Anterior cingulate cortex (tissue), 58 donors: ENCODE measurements around the gene EZR.

Source experiments
- DNase-seq, 58 donors: peaks; one replicate each; lab custom pipeline; 2025; lab: John Stamatoyannopoulos, UW

The EZR gene

DNA sequence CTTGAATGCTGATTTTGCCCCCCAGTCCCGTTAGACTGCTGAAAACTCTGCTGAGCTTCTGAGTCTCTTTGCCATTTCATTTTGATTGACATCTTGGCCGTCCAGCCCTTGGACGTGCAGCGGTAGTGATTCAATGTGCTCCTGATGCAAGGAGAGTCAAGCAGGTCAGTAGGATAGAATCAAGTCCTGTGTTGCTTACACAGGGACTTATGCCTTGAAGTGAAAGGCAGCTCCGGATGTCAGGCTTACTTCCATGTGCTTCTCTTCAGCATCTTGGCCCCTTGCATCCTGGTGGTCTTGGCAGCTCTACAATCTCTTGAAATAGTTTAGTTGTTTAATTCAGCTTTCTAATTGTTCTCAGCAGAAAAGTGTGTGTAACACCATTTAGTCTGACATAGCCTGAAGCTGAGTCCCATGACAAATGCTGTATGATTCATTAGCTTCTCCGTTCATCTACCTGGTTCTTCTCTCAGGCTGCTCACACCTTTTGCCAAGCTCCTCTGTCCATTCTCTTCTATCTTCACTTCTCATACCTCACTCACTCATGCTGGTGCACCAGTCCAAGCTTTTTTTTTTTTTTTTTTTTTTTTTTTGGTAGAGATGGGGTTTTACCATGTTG, 76.0 kb downstream of the EZR start:
- no peak for DNase-seq

DNA sequence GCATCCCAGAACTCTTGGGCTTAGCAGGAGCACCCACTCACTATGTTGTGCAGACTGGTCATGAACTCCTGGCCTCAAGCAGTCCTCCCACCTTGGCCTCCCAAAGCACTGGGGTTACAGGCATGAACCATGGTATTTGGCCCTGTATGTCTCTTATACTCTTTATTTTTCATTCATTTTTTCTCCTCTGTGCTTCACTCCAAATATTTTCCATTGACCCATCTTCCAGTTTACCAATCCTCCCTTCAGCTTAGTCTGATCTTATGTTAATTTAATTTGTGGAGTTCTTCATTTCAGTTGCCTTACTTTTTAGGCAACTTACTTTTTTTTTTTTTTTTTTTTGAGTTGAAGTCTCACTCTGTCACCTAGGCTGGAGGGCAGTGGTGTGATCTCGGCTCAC, 79.5 kb downstream of the EZR start:
- DNase-seq: no peak

DNA sequence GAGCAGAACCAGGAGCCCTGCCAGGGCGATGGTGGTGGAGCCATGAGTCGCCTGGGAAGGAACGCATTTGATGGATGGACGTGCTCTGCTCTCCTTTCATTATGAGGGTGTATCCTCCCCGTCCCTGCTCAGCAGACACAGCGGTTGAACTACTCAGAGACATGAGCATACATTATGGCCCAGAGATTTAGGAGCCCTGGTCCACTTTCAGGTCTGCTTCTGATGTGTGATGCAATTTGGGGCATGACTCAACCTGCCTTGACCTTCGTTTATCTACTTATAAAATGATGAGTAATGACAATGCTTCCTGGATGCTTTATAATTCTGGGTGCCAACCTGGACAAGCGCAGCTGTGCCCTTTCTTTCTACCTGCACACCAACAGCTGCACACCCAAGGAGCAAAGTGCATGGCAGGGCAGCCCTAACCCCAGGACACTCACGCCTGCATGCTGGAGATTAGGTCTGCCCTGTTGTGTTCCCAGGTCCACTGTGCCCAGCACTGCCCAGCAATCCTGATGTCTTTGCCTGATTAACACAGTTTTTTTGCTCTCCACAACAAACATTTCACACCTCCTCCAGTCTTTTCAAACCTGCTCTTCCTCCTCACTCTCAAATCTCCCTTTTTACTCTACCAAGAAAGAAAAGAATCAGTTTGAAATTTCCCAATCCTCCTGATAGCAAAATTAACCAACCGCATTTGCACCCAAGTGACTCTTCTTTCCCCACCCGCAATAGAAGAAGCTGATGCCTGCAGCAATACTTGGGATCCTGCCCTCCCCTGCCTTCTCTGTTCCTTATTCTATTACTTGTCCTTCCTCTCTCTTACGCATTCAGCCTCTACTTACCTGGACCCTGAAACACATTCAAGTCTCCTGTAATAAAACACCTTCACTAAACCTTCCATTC, 81.2 kb downstream of the EZR start:
- no peak for DNase-seq

DNA sequence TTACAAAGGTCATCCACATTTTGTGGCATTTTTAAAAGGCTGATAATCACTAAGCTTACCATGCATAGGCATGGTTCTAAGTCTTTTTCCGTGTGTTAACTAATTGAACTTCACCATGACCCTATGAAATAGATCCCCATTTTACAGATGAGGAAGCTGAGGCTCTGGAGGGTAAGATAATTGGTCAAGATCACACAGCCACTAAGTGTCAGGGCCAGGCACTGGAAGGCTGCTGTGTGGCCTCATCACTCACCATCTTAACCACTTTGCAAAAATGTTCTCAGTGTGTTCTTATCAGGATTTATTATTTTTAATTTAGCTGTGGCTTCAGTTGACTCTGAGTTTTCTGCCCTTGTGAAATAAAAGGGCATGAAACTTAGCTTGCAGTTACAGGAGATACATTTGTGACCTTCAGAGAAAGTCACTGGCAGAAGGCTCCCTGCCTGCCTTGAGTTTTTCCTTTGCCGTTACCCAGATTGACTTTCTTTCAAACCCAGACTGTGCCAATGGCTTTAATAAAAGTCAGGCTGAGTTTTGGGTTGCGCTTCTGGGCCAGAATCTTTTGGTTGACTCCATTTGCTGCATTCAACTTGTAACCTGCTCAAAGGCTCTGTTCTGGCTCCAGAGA, 82.0 kb downstream of the EZR start:
- DNase-seq: no peak

DNA sequence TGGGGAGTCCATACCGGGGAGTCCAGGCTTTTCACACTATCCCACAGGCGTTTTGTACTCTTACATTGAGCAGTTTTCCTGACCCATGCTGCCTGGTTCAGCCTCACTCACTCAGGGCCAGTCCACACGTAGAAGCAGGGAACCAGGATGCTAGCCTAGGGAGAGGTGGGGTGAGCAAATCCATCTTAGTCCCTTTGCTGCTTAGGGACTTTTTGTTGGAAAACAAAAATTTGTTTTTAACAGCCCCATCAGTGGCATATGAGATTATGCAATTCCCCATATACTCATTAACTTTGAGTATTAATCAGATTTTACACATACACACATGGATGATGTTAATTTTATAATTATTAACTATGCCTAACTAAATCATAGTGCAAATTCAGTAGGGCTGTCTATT, 84.2 kb downstream of the EZR start:
- no peak for DNase-seq

DNA sequence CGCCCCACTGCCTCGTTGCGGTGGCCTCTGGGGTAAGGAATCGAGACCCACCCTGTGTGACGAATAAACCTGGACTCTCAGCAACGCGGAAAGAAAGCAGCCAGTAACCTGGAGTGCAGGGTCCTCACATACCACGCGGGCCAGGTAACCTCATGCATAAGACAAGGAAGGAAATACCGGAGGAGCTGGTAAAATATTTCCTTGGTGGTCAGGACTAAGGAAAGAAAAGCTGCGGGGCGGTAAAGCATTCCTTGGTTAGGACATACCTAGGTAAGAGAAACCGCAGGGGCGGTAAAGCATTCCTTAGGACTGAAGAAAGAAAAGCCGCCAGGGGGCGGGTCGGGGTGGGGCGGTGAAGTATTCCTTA, 88.6 kb downstream of the EZR start:
- no peak for DNase-seq

DNA sequence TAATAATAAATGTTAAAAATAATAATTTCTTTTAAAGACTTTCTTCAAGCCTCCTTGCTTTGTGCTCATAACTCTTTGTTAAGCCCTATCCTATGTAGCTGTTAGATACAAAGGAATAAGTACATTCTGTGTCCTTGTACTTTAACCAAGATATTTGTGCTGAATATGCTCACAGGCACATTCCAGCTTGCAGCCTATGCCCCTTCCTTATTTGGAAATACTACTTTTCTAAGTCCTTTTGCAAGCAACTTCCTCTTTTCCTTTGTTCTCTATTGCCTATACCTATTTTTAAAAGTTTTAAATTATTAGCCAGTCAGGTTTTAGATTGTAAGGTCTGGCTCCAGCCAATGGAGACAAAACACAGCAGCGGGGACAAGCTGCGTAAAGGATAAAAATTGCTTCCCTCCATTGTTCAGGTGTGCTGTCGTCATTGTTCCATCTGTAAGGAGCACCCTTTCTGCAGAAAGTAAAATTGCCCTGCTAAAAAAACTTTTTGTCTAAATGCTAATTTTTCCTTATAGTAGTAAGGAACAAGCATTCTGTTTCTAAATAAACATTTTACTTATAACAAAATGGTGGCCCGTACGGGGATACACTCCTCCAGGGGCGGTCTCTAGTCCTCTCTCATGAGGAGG, 89.1 kb downstream of the EZR start:
- DNase-seq: no peak

DNA sequence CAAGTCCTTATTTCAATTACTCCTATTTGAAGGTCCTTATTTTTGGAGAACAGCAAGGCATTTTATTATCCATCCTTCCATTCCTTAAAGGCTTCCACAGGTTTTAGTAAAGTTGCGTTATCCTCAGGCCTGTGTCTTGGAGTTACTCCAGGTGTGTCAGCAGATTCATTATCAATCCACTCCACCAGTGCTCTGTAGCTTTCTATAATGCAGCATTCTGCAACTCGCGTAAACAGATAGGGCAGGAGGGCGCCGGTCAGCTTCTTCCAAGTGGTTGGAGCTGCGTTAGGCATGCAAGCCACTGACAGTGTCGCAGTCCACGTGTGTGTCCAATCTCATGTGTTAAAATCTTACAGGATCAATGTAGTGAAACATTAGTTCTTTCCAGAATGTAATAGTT, 93.5 kb downstream of the EZR start:
- DNase-seq: no peak

DNA sequence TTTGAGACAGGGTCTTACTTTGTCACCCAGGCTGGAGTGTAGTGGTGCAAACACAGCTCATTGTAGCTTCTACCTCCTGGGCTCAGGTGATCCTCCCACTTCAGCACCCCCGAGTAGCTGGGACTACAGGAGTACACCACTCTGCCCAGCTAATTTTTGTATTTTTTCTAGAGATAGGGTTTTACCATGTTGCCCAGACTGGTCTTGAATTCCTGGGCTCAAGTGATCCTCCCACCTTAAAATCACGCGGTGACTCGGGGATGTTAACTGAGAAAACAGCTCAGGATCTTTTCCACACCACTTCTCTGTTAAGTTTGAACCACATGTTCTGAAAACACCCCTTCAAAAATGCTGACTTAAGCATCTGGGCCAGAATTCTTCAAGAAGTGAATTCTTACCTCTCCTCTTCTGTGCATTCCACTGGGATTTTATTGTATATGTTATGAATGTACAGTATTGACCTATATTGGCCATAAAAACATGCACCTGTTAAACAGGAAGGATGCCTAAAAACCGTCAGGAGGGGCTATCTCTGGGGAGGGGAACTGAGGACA, 96.9 kb downstream of the EZR start:
- DNase-seq: no peak

DNA sequence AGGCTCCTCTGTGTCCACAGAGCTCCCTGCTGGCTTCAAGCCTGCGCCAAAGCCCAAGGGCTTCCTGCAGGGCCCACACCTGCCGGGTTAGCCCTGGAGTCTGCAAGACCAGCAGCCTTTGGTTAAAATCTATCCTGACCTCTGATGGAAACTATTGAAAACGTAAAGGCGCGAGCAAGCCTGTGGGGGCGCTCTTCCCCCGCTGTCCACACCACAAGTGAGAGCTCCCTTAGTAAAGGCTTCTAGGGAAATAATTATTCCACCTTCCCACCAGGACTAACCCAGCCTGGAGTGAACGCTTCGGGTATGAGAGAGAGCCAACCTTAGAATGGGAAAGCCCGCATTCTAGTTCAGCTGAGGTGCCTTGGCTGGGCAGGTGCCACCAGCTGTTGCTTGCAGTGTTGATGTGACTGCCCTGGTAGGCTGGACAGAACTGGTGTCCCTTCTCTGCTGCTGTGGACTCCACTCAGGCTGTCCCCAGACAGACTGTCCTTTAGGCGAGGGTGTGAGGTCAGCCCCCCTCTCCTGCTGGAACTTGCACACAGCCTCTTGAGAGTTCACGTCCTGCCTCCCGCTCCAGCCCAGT, 100.6 kb downstream of the EZR start:
- DNase-seq: peak in 4 of 58 donors; percentile 4 to 23 (median 10)

DNA sequence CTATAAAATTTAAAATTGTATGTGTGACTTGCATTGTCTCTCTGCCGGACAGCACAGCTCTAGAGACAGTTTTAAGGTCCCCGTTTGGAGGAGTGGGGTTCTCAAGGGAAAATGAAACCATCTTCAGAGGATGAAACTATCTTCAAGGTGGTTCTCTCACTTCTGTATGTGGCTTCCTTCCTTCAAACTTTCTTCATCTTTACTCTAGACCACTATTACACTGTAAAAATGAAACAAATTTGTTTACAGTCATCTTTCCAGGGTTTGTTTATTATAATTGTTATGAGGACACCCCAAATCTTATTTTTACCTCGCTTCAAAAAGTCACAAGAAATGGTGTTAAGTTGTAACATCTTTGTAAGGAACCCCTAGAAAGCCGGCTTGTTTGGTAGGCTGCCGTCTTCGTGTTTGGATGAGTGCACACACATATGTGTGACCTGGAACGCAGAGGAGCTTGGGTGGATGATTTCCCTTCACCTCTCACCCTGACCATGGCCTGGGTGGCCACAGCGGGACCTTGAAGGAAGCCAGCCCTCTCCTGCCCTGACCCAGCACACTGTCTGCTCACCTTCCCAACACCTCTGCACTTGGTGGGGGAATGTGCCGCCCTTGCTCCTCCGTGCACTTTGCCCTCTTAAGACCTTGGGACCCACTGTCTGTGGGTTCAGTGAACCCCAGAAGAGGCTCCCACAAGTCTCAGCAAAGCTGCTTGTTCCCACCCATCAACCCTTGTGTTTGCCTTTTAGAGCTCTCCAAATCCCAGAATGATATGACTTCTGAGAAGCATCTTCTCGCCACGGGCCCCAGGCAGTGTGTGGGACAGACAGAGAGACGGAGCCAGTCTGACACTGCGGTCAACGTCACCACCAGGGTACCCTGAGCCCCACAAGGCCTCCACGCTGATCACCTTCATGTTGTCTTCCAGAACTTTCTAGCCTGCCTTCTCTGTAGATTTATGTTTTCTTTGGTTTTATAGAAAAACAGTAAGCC, 101.5 kb downstream of the EZR start:
- DNase-seq: no peak
